Esophagus squamous epithelium (tissue), 4 donors: ENCODE results near the gene TGFB1.

Experiments used
- CTCF ChIP-seq, 6 experiments: fragments of 450-650 bp in 4 of 6; fragments of 200-600 bp in 2 of 6; sonication (generic) in 2 of 6; IDR thresholded peaks; one replicate each; pipeline ENCODE4 v1.5.1; 2016 to 2019; ENCODE audit warnings: antibody characterized with exemption in 6 of 6, mild to moderate bottlenecking in 4 of 6, moderate library complexity in 4 of 6
- POLR2A ChIP-seq, 4 donors: fragments of 450-650 bp; IDR thresholded peaks; one replicate each; pipeline ENCODE4 v1.6.1; 2017; ENCODE audit warnings: antibody characterized with exemption in 4 of 4, mild to moderate bottlenecking in 4 of 4, moderate library complexity in 3 of 4

GRCh38 chr19:41384351-41384750, 30.6 kb upstream of the TGFB1 start:
- TF ChIP-seq CTCF (IDR thresholded peaks at IDR 0.05), result no peak
- TF ChIP-seq POLR2A (IDR thresholded peaks at IDR 0.05), result no peak
